ENCODE measurements around the gene RIN1. TPM values are rescaled to one million over a fixed set of nuclear protein-coding genes. Genes with fewer than 3 reads are reported as not detected.

RIN1 gene
- total and polyA plus RNA-seq, 2 donors (not counting 3 experiments of a cell fraction or from before 2014, with no cell fraction given), result 4.4 to 10.2 TPM

DNA sequence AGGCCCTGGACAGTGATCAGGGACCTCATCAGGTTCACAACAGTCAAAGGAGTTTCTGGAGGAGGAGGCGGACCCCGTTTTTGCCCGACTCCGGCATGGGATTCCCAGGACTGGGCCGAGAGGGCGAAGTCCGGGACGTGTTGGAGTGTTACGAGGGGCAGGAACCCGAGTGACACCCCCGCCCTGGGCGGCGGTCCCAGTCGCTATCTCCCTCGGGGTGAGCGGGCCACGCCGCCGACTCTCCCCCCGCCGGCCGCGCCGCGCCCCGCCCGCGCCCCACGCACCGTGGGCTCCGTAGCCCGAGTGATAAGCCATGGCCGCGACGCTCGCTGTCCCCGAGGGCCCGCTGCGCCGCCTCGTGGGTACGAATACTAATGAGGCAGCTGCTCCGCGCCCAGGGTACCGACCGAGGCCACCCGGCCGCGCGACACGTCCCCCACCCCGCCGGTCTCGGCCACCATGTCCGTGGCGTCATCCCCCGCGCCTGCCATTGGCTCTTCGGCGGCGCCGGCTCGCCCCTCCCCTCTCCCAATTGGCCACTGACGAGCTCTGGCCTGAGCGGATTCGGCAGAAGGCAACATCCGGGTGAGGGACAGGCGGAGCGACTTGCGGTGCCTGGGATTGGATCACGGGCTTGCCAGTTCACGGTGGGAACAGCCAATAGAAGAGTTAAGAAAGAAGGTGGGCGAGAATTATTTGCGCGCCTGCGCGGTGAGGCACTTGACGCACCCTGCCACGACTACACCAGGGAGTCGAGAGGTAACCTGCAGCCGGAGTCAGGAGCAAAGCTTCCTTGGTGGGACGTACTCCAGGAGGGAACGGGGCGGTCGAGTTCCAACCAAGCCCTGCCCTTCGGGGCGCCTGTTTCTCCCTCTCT lies 47.3 kb downstream of the RIN1 start, which contains the start of gene YIF1A:
TSS of gene YIF1A (minus strand) at position 473 of the 877 bp plus-strand sequence. CDS start at position 315, 158 bp downstream.
- peak; percentile 88 for TF ChIP-seq POLR2A (IDR thresholded peaks at IDR 0.05; ENCODE audit: low read depth, low read length)
- peak; percentile 88 for TF ChIP-seq POLR2AphosphoS5 (IDR thresholded peaks at IDR 0.05; ENCODE audit: insufficient read depth, low read depth, low read length)
- TF ChIP-seq MYC (IDR thresholded peaks at IDR 0.05; ENCODE audit: low read depth, low read length), result no peak
- Histone ChIP-seq H3K4me1 (ENCODE audit: control insufficient read depth, extremely low read depth, insufficient read depth, low read length) (peaks cover 13% of the 10 kb centered on the region), H3K4me2 (ENCODE audit: insufficient read depth, low read length) (peak within 1 kb of the TSS; percentile 92), H3K36me3 (ENCODE audit: control insufficient read depth in 2 of 2, extremely low read depth in 1 of 2, insufficient read depth in 2 of 2, low read length in 2 of 2) (peaks cover 0 to 7% of the 10 kb centered on the region in 2 experiments), H2AFZ (ENCODE audit: low read depth, low read length) (peak within 1 kb of the TSS; percentile 77), H3K79me2 (ENCODE audit: control insufficient read depth, insufficient read depth, low read length) (peaks cover 12% of the 10 kb centered on the region), H3K27me3 (ENCODE audit: control insufficient read depth in 2 of 2, insufficient read depth in 2 of 2, low read length in 2 of 2) (peaks cover 19 to 20% of the 10 kb centered on the region in 2 experiments), H3K4me3 (replicated peaks in 1 of 3; ENCODE audit: insufficient read depth in 1 of 3, low read depth in 1 of 3, low read length in 3 of 3) (peak within 1 kb of the TSS; percentile 73 to 94 (median 93)), H3K9me3 (replicated peaks; ENCODE audit: control insufficient read depth, insufficient read depth, low read length) (no peaks in the 10 kb centered on the region), H3K27ac (ENCODE audit: insufficient read depth, low read depth, low read length) (peak within 1 kb of the TSS; percentile 78), H3K9ac (replicated peaks; ENCODE audit: extremely low read depth, insufficient read depth, low read length) (peak within 1 kb of the TSS; percentile 97), H3K9me1 (replicated peaks; ENCODE audit: control insufficient read depth, extremely low read depth, insufficient read depth, low read length) (no peaks in the 10 kb centered on the region), H4K20me1 (replicated peaks; ENCODE audit: control insufficient read depth, extremely low read depth, insufficient read depth, low read length) (no peaks in the 10 kb centered on the region)
- ChIA-PET CTCF (interaction anchor here (0.8 to 1.4 kb wide), 6 partner anchors 9 to 67 kb away, joined by 3 to 7 read pairs (median 4); no protein-coding TSS in a partner anchor), POLR2A (interaction anchor here (0.8 to 1.4 kb wide), 5 partner anchors 21 to 1510 kb away, joined by 3 to 12 read pairs (median 6); partner anchors contain the start of genes RAB1B, RIN1 and SF1)
- FAIRE-seq, result peak; percentile 99
- DNase-seq (ENCODE audit: low read depth, low spot score), result peak; percentile 100
- BruUV-seq (replicated peaks), result no TSS peak
- intact Hi-C loops (cut with micrococcal nuclease) (loop anchor here (1.0 kb wide), 3 partner anchors 22 to 132 kb away; partner anchors contain the start of gene NPAS4), dilution Hi-C loops (cut with MboI; ENCODE audit: extremely low pct_ligation_motif_present, low sequenced_read_pairs) (no loop called here)

DNA sequence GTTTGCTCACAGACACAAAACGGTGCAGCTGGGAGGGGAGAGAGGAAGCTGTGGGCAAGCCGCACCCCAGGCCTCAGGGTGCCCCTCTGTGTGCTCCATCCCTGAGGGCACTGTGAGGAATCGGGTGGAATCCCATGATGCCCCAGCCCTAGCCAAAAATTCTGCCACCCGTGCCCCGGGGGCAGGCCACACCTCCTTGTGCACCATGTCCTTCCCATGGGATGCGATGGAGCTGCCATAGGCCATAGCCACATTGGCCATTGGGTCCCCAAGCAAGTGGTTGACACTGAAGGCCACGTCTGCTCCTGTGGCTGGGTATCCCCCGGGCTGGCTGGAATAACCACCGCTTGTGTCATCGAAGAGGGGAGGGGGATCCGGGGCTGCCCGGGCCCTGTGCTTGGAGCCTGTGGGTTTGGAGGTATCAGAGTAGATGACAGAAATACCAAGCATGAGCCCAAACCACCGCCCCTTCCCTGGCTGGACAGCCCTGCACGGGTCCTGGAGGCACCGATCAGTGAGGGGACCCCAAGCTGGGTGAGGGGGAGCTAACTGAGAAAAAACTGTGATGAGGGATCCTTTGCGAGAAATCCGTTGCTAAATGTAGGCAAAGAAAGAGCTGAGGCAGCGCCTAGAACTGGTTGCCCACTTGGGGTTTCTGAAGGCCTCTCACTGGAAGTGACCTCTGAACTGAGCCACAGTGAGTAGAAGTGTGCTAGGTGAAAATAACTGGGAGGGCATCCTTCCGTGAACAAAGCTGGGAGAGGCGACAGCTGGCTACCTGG lies 48.2 kb downstream of the RIN1 start:
- POLR2A ChIA-PET, result no interaction called here
- BruUV-seq (replicated peaks), result TSS peak; percentile 41
- peak overlapping the region; percentile 78 for H3K27ac ChIP-seq (ENCODE audit: insufficient read depth, low read depth, low read length)

More for the DNA sequence above, 48.2 kb downstream of the RIN1 start:
- H2AFZ ChIP-seq (ENCODE audit: low read depth, low read length), result peak overlapping the region; percentile 67
- peaks cover 13% of the 10 kb centered on the region for H3K4me1 ChIP-seq (ENCODE audit: control insufficient read depth, extremely low read depth, insufficient read depth, low read length)
- H3K4me2 ChIP-seq (ENCODE audit: insufficient read depth, low read length), result peak overlapping the region; percentile 92
- TF ChIP-seq POLR2A (IDR thresholded peaks at IDR 0.05; ENCODE audit: low read depth, low read length) (no peak), POLR2AphosphoS5 (IDR thresholded peaks at IDR 0.05; ENCODE audit: insufficient read depth, low read depth, low read length) (no peak), FOS (IDR thresholded peaks at IDR 0.05; ENCODE audit: borderline replicate concordance, insufficient read depth, low read length) (no peak), EZH2 (IDR thresholded peaks at IDR 0.05; ENCODE audit: borderline replicate concordance, low read depth, low read length, severe bottlenecking) (no peak), JUN (IDR thresholded peaks at IDR 0.05; ENCODE audit: borderline replicate concordance, insufficient read depth, insufficient read length, low read depth) (no peak), MYC (IDR thresholded peaks at IDR 0.05; ENCODE audit: low read depth, low read length) (no peak), GATA2 (IDR thresholded peaks at IDR 0.05; ENCODE audit: insufficient read depth, insufficient read length, low read depth, low read length) (no peak)
- TF ChIP-seq, protein P1, sequence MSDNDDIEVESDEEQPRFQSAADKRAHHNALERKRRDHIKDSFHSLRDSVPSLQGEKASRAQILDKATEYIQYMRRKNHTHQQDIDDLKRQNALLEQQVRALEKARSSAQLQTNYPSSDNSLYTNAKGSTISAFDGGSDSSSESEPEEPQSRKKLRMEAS (IDR thresholded peaks at IDR 0.05; ENCODE audit: insufficient read depth, insufficient read length), result no peak
- TF ChIP-seq, protein P2, sequence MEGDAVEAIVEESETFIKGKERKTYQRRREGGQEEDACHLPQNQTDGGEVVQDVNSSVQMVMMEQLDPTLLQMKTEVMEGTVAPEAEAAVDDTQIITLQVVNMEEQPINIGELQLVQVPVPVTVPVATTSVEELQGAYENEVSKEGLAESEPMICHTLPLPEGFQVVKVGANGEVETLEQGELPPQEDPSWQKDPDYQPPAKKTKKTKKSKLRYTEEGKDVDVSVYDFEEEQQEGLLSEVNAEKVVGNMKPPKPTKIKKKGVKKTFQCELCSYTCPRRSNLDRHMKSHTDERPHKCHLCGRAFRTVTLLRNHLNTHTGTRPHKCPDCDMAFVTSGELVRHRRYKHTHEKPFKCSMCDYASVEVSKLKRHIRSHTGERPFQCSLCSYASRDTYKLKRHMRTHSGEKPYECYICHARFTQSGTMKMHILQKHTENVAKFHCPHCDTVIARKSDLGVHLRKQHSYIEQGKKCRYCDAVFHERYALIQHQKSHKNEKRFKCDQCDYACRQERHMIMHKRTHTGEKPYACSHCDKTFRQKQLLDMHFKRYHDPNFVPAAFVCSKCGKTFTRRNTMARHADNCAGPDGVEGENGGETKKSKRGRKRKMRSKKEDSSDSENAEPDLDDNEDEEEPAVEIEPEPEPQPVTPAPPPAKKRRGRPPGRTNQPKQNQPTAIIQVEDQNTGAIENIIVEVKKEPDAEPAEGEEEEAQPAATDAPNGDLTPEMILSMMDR (IDR thresholded peaks at IDR 0.05; ENCODE audit: extremely low read depth in 1 of 2, insufficient read depth in 1 of 2, low read depth in 1 of 2, low read length in 2 of 2), result no peak
- FAIRE-seq (peak; percentile 69), DNase-seq (ENCODE audit: low read depth, low spot score) (peak; percentile 35)
- peaks cover 0 to 7% of the 10 kb centered on the region in 2 experiments for H3K36me3 ChIP-seq (ENCODE audit: control insufficient read depth in 2 of 2, extremely low read depth in 1 of 2, insufficient read depth in 2 of 2, low read length in 2 of 2)
- no peaks in the 10 kb centered on the region for H3K9me3 ChIP-seq (replicated peaks; ENCODE audit: control insufficient read depth, insufficient read depth, low read length)
- no peaks in the 10 kb centered on the region for H3K9me1 ChIP-seq (replicated peaks; ENCODE audit: control insufficient read depth, extremely low read depth, insufficient read depth, low read length)
- intact Hi-C loops (cut with micrococcal nuclease) (no loop called here), dilution Hi-C loops (cut with MboI; ENCODE audit: extremely low pct_ligation_motif_present, low sequenced_read_pairs) (no loop called here)
- peaks cover 15 to 18% of the 10 kb centered on the region in 2 experiments for H3K27me3 ChIP-seq (ENCODE audit: control insufficient read depth in 2 of 2, insufficient read depth in 2 of 2, low read length in 2 of 2)
- H3K9ac ChIP-seq (replicated peaks; ENCODE audit: extremely low read depth, insufficient read depth, low read length), result peak overlapping the region; percentile 97
- CTCF ChIA-PET, result no interaction called here
- H3K4me3 ChIP-seq (replicated peaks in 1 of 3; ENCODE audit: insufficient read depth in 1 of 3, low read depth in 1 of 3, low read length in 3 of 3), result peak overlapping the region; percentile 73 to 94 (median 93)
- H4K20me1 ChIP-seq (replicated peaks; ENCODE audit: control insufficient read depth, extremely low read depth, insufficient read depth, low read length), result no peaks in the 10 kb centered on the region
- H3K79me2 ChIP-seq (ENCODE audit: control insufficient read depth, insufficient read depth, low read length), result peaks cover 12% of the 10 kb centered on the region

All from endothelial cell of umbilical vein (primary cell).